NCI-H2227 (cell line): Measurements from ENCODE around the gene MAD1L1.
"Not testable (repeated sequence)": the region's sequence is repeated elsewhere in the genome, so short reads cannot be mapped to it uniquely, and the experiment has no call there.

Source experiments
- DNase-seq: peaks from one replicate; lab custom pipeline; 2025; ENCODE audit not compliant: unreplicated experiment; lab: John Stamatoyannopoulos, UW

The MAD1L1 gene

GRCh38 chr7:2070151-2070763, 162.5 kb downstream of the MAD1L1 start:
- no peak for DNase-seq

GRCh38 chr7:2069472-2069860, 163.3 kb downstream of the MAD1L1 start:
- DNase-seq = no peak

- DNase-seq = no peak
These were observed 163.9 kb downstream of the MAD1L1 start for GRCh38 chr7:2068693-2069471.

GRCh38 chr7:2066251-2066919, 166.4 kb downstream of the MAD1L1 start:
- DNase-seq = no peak

- no peak for DNase-seq
These were observed 167.2 kb downstream of the MAD1L1 start for GRCh38 chr7:2065528-2065927.

GRCh38 chr7:2063563-2064260, 169.0 kb downstream of the MAD1L1 start:
- DNase-seq = no peak

GRCh38 chr7:2062648-2063047, 170.1 kb downstream of the MAD1L1 start:
- no peak for DNase-seq

- DNase-seq = no peak
These were observed 172.0 kb downstream of the MAD1L1 start for GRCh38 chr7:2060701-2061100.

- no peak for DNase-seq
These were observed 172.6 kb downstream of the MAD1L1 start for GRCh38 chr7:2059964-2060700.

- DNase-seq = not testable (repeated sequence)
These were observed 174.5 kb downstream of the MAD1L1 start for GRCh38 chr7:2058246-2058645.

- no peak for DNase-seq
These were observed 176.8 kb downstream of the MAD1L1 start for GRCh38 chr7:2055956-2056355.

- DNase-seq = no peak
These were observed 177.8 kb downstream of the MAD1L1 start for GRCh38 chr7:2054927-2055326.

GRCh38 chr7:2053395-2053794, 179.3 kb downstream of the MAD1L1 start:
- no peak for DNase-seq

GRCh38 chr7:2052657-2053048, 180.1 kb downstream of the MAD1L1 start:
- DNase-seq = no peak

- DNase-seq = no peak
These were observed 180.8 kb downstream of the MAD1L1 start for GRCh38 chr7:2051707-2052656.

- DNase-seq = no peak
These were observed 182.3 kb downstream of the MAD1L1 start for GRCh38 chr7:2050511-2050866.

GRCh38 chr7:2049782-2050510, 182.8 kb downstream of the MAD1L1 start:
- DNase-seq = no peak

- no peak for DNase-seq
These were observed 183.5 kb downstream of the MAD1L1 start for GRCh38 chr7:2049111-2049781.

GRCh38 chr7:2048531-2048930, 184.2 kb downstream of the MAD1L1 start:
- DNase-seq = no peak
